ENCODE measurements around the gene LGALS14.
"Not testable (repeated sequence)": the region's sequence is repeated elsewhere in the genome, so short reads cannot be mapped to it uniquely, and the experiment has no call there.

The LGALS14 gene

GRCh38 chr19:39684267-39684666, 20.0 kb upstream of the LGALS14 start:
- no peak overlapping the region for H3K4me2 ChIP-seq (ENCODE audit: low read length, poor library complexity, severe bottlenecking)
- WGBS = 54% methylated on average over 5 of the region's 5 CpGs
- no peak overlapping the region for H2BK120ac ChIP-seq (ENCODE audit: low read depth, low read length)
- H3K23ac ChIP-seq (ENCODE audit: low read length in 2 of 2) = no peak overlapping the region
- no peak overlapping the region for H2BK12ac ChIP-seq (ENCODE audit: low read length in 2 of 2)
- no peak for DNase-seq
- no peak overlapping the region for H4K91ac ChIP-seq (ENCODE audit: low read length)
- no peak overlapping the region for H3K4me3 ChIP-seq (ENCODE audit: insufficient read depth in 1 of 2, low read depth in 1 of 2, low read length in 2 of 2)
- no peak overlapping the region for H3K18ac ChIP-seq (ENCODE audit: low read depth in 1 of 2, low read length in 2 of 2)
- H2BK5ac ChIP-seq (ENCODE audit: low read depth, low read length, poor library complexity, severe bottlenecking) = no peak overlapping the region
- H3K9me3 ChIP-seq (ENCODE audit: control insufficient read depth, low read length) = no peaks in the 10 kb centered on the region
- peaks cover 0 to 9% of the 10 kb centered on the region in 2 experiments for H3K27me3 ChIP-seq (ENCODE audit: control insufficient read depth in 1 of 2, insufficient read depth in 1 of 2, low read length in 2 of 2)
- H4K8ac ChIP-seq (ENCODE audit: low read length) = no peak overlapping the region
- H3K36me3 ChIP-seq (ENCODE audit: control insufficient read depth in 1 of 2, insufficient read depth in 2 of 2, low read depth in 1 of 2, low read length in 2 of 2) = no peaks in the 10 kb centered on the region
- H3K79me1 ChIP-seq (replicated peaks; ENCODE audit: low read length, poor library complexity, severe bottlenecking) = no peaks in the 10 kb centered on the region
- H2AK5ac ChIP-seq (ENCODE audit: low read length, severe bottlenecking) = no peak overlapping the region
- no peak overlapping the region for H3K27ac ChIP-seq (ENCODE audit: low read length, poor library complexity, severe bottlenecking)
- no peaks in the 10 kb centered on the region for H3K4me1 ChIP-seq (ENCODE audit: control insufficient read depth, insufficient read depth, low read depth, low read length)
- H2AFZ ChIP-seq (ENCODE audit: low read depth, low read length) = no peak overlapping the region
- no peak overlapping the region for H3K9ac ChIP-seq (ENCODE audit: low read length)
- no peak overlapping the region for H3K4ac ChIP-seq (ENCODE audit: low read depth in 1 of 2, low read length in 2 of 2)
- no peak overlapping the region for H3K14ac ChIP-seq (ENCODE audit: low read length in 2 of 2)
- H2BK15ac ChIP-seq (ENCODE audit: low read depth, poor library complexity, severe bottlenecking) = no peak overlapping the region

DNA sequence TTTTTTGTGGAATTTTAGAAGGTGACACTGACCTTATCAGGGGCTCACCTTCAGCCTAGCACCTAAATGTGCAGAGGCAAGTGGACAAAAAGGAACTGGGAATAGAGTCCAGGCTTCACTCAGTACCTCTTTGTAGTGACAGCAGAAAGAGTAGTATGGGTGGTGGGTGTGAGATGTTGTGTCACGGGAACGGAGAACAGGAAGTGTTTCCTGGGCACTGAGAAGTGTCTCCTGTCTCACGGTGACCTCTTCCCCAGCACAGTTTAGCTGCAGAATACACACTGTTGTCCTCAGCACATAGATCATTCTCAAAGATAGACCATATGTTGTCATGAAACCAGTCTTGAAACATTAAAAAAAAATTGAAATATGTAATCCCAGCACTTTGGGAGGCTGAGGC, 17.5 kb upstream of the LGALS14 start:
- Histone ChIP-seq H3K79me1 (replicated peaks; ENCODE audit: low read length, poor library complexity, severe bottlenecking) (no peaks in the 10 kb centered on the region), H2BK5ac (ENCODE audit: low read depth, low read length, poor library complexity, severe bottlenecking) (no peak overlapping the region), H2BK12ac (ENCODE audit: low read length in 2 of 2) (no peak overlapping the region), H3K27me3 (ENCODE audit: control insufficient read depth in 1 of 2, insufficient read depth in 1 of 2, low read length in 2 of 2) (peaks cover 0 to 5% of the 10 kb centered on the region in 2 experiments), H3K4me1 (ENCODE audit: control insufficient read depth, insufficient read depth, low read depth, low read length) (no peaks in the 10 kb centered on the region), H4K91ac (ENCODE audit: low read length) (no peak overlapping the region), H3K14ac (ENCODE audit: low read length in 2 of 2) (no peak overlapping the region), H2BK15ac (ENCODE audit: low read depth, poor library complexity, severe bottlenecking) (no peak overlapping the region), H3K9me3 (ENCODE audit: control insufficient read depth, low read length) (peaks cover 6% of the 10 kb centered on the region), H2AK5ac (ENCODE audit: low read length, severe bottlenecking) (no peak overlapping the region), H3K4me2 (ENCODE audit: low read length, poor library complexity, severe bottlenecking) (no peak overlapping the region), H3K18ac (ENCODE audit: low read depth in 1 of 2, low read length in 2 of 2) (no peak overlapping the region), H3K4ac (ENCODE audit: low read depth in 1 of 2, low read length in 2 of 2) (no peak overlapping the region), H3K36me3 (ENCODE audit: control insufficient read depth in 1 of 2, insufficient read depth in 2 of 2, low read depth in 1 of 2, low read length in 2 of 2) (no peaks in the 10 kb centered on the region), H3K23ac (ENCODE audit: low read length in 2 of 2) (no peak overlapping the region), H3K4me3 (ENCODE audit: insufficient read depth in 1 of 2, low read depth in 1 of 2, low read length in 2 of 2) (no peak overlapping the region), H3K9ac (ENCODE audit: low read length) (no peak overlapping the region), H2AFZ (ENCODE audit: low read depth, low read length) (no peak overlapping the region), H3K27ac (ENCODE audit: low read length, poor library complexity, severe bottlenecking) (no peak overlapping the region), H4K8ac (ENCODE audit: low read length) (no peak overlapping the region), H2BK120ac (ENCODE audit: low read depth, low read length) (no peak overlapping the region)
- no peak for DNase-seq
- WGBS = no CpG with 5 or more reads among the region's 3 CpGs

GRCh38 chr19:39688637-39689036, 15.6 kb upstream of the LGALS14 start:
- not testable (repeated sequence) for H3K36me3 ChIP-seq (ENCODE audit: control insufficient read depth in 1 of 2, insufficient read depth in 2 of 2, low read depth in 1 of 2, low read length in 2 of 2); H3K23ac ChIP-seq (ENCODE audit: low read length in 2 of 2); H3K4ac ChIP-seq (ENCODE audit: low read depth in 1 of 2, low read length in 2 of 2); H3K27ac ChIP-seq (ENCODE audit: low read length, poor library complexity, severe bottlenecking); H3K4me3 ChIP-seq (ENCODE audit: insufficient read depth in 1 of 2, low read depth in 1 of 2, low read length in 2 of 2); H3K4me2 ChIP-seq (ENCODE audit: low read length, poor library complexity, severe bottlenecking); H2AFZ ChIP-seq (ENCODE audit: low read depth, low read length); H2BK5ac ChIP-seq (ENCODE audit: low read depth, low read length, poor library complexity, severe bottlenecking); H3K79me1 ChIP-seq (replicated peaks; ENCODE audit: low read length, poor library complexity, severe bottlenecking); H4K8ac ChIP-seq (ENCODE audit: low read length); H2BK15ac ChIP-seq (ENCODE audit: low read depth, poor library complexity, severe bottlenecking); H3K14ac ChIP-seq (ENCODE audit: low read length in 2 of 2); H3K27me3 ChIP-seq (ENCODE audit: control insufficient read depth in 1 of 2, insufficient read depth in 1 of 2, low read length in 2 of 2); H2AK5ac ChIP-seq (ENCODE audit: low read length, severe bottlenecking); H4K91ac ChIP-seq (ENCODE audit: low read length); H3K9me3 ChIP-seq (ENCODE audit: control insufficient read depth, low read length); H3K18ac ChIP-seq (ENCODE audit: low read depth in 1 of 2, low read length in 2 of 2); DNase-seq; H3K9ac ChIP-seq (ENCODE audit: low read length); H2BK12ac ChIP-seq (ENCODE audit: low read length in 2 of 2); H2BK120ac ChIP-seq (ENCODE audit: low read depth, low read length); H3K4me1 ChIP-seq (ENCODE audit: control insufficient read depth, insufficient read depth, low read depth, low read length)
- WGBS = 69% methylated on average over 4 of the region's 4 CpGs

- Histone ChIP-seq H3K23ac (ENCODE audit: low read length in 2 of 2) (no peak overlapping the region), H2BK120ac (ENCODE audit: low read depth, low read length) (no peak overlapping the region), H3K4me1 (ENCODE audit: control insufficient read depth, insufficient read depth, low read depth, low read length) (no peaks in the 10 kb centered on the region), H3K4ac (ENCODE audit: low read depth in 1 of 2, low read length in 2 of 2) (no peak overlapping the region), H2BK15ac (ENCODE audit: low read depth, poor library complexity, severe bottlenecking) (no peak overlapping the region), H3K79me1 (replicated peaks; ENCODE audit: low read length, poor library complexity, severe bottlenecking) (no peaks in the 10 kb centered on the region), H2AK5ac (ENCODE audit: low read length, severe bottlenecking) (no peak overlapping the region), H3K4me3 (ENCODE audit: insufficient read depth in 1 of 2, low read depth in 1 of 2, low read length in 2 of 2) (no peak overlapping the region), H2AFZ (ENCODE audit: low read depth, low read length) (no peak overlapping the region), H3K14ac (ENCODE audit: low read length in 2 of 2) (no peak overlapping the region), H3K9ac (ENCODE audit: low read length) (no peak overlapping the region), H3K9me3 (ENCODE audit: control insufficient read depth, low read length) (peaks cover 6% of the 10 kb centered on the region), H3K18ac (ENCODE audit: low read depth in 1 of 2, low read length in 2 of 2) (no peak overlapping the region), H2BK12ac (ENCODE audit: low read length in 2 of 2) (no peak overlapping the region), H3K36me3 (ENCODE audit: control insufficient read depth in 1 of 2, insufficient read depth in 2 of 2, low read depth in 1 of 2, low read length in 2 of 2) (no peaks in the 10 kb centered on the region), H3K27ac (ENCODE audit: low read length, poor library complexity, severe bottlenecking) (no peak overlapping the region), H4K91ac (ENCODE audit: low read length) (no peak overlapping the region), H3K27me3 (ENCODE audit: control insufficient read depth in 1 of 2, insufficient read depth in 1 of 2, low read length in 2 of 2) (peaks cover 0 to 16% of the 10 kb centered on the region in 2 experiments), H3K4me2 (ENCODE audit: low read length, poor library complexity, severe bottlenecking) (no peak overlapping the region), H4K8ac (ENCODE audit: low read length) (no peak overlapping the region), H2BK5ac (ENCODE audit: low read depth, low read length, poor library complexity, severe bottlenecking) (no peak overlapping the region)
- no peak for DNase-seq
- WGBS = 74% methylated on average over 3 of the region's 3 CpGs
These were observed 12.1 kb upstream of the LGALS14 start for GRCh38 chr19:39692166-39692565.

Data from mesenchymal stem cell (in vitro differentiated cells and primary cell).